ENCODE measurements around the gene LAMTOR4. TPM values are rescaled to one million over a fixed set of nuclear protein-coding genes. Genes with fewer than 3 reads are reported as not detected.

Gene LAMTOR4
- total RNA-seq, 1 donor from 2014 or later: 62.7 TPM

DNA sequence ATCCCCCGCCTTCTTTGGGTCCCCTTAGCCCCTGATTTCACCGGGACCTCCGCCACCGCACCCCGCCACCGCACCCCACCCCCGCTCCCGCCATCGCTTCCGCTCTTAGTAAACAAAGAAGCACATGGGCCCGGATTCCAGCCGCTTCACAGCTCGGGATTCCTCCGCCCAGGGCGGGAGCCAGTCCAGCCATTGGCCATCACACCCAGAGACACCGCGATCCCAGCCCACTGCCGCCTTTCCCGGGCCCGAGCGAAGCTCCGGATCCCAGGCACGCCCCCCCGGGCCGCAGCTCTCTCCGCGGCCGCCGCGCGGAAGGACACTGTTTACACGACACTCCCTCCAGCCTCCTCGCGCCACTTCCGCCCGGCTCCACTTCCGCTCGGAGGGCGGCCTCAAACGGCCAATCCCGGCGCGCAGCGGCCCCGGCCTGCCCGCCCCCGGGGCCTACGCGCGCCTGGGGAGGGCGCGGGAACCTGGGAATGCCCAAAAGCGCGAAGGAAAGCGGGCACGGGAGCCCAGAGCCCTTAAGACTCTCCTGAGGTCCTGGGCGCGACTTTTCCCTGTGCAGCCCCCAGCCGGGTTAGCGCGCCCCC is 48.2 kb upstream of the LAMTOR4 start:
- Mint-ChIP-seq H3K27ac (ENCODE audit: unreplicated experiment) (peak overlapping the region; percentile 91), H3K4me1 (ENCODE audit: low read depth, unreplicated experiment) (peaks cover 22% of the 10 kb centered on the region), H3K36me3 (ENCODE audit: low read depth, unreplicated experiment) (peaks cover 24% of the 10 kb centered on the region), H3K27me3 (ENCODE audit: low read depth, unreplicated experiment) (no peaks in the 10 kb centered on the region), H3K9me3 (ENCODE audit: unreplicated experiment) (no peaks in the 10 kb centered on the region), H3K4me3 (ENCODE audit: unreplicated experiment) (peak overlapping the region; percentile 93)
- no peak overlapping the region for H2AFZ ChIP-seq (ENCODE audit: low read depth, low read length)
- peaks cover 35% of the 10 kb centered on the region for H3K36me3 ChIP-seq (ENCODE audit: insufficient read depth, low read length)
- FAIRE-seq: no peak
- H3K27me3 ChIP-seq (ENCODE audit: insufficient read depth, low read length): no peaks in the 10 kb centered on the region
- H3K4me1 ChIP-seq (ENCODE audit: insufficient read depth, low read length): peaks cover 24% of the 10 kb centered on the region
- peak; percentile 97 for DNase-seq (ENCODE audit: low read depth)
- peak overlapping the region; percentile 69 for H3K4me3 ChIP-seq (ENCODE audit: insufficient read depth, low read depth, low read length)
- H3K9ac ChIP-seq (ENCODE audit: low read length): peak overlapping the region; percentile 91
- peaks cover 30% of the 10 kb centered on the region for H4K20me1 ChIP-seq (ENCODE audit: insufficient read depth, low read length)
- TF ChIP-seq, protein P1, sequence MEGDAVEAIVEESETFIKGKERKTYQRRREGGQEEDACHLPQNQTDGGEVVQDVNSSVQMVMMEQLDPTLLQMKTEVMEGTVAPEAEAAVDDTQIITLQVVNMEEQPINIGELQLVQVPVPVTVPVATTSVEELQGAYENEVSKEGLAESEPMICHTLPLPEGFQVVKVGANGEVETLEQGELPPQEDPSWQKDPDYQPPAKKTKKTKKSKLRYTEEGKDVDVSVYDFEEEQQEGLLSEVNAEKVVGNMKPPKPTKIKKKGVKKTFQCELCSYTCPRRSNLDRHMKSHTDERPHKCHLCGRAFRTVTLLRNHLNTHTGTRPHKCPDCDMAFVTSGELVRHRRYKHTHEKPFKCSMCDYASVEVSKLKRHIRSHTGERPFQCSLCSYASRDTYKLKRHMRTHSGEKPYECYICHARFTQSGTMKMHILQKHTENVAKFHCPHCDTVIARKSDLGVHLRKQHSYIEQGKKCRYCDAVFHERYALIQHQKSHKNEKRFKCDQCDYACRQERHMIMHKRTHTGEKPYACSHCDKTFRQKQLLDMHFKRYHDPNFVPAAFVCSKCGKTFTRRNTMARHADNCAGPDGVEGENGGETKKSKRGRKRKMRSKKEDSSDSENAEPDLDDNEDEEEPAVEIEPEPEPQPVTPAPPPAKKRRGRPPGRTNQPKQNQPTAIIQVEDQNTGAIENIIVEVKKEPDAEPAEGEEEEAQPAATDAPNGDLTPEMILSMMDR (IDR thresholded peaks at IDR 0.05; ENCODE audit: insufficient read depth, low read depth, low read length): no peak
- no peak for TF ChIP-seq EZH2 (IDR thresholded peaks at IDR 0.05; ENCODE audit: insufficient read depth, low read length)
- H3K27ac ChIP-seq (ENCODE audit: low read depth, low read length): peak overlapping the region; percentile 84
- H3K9me3 ChIP-seq (ENCODE audit: insufficient read depth, low read depth, low read length): no peaks in the 10 kb centered on the region
- peaks cover 57% of the 10 kb centered on the region for H3K79me2 ChIP-seq (ENCODE audit: insufficient read depth, low read length)
- H3K4me2 ChIP-seq (ENCODE audit: low read length): peak overlapping the region; percentile 93

DNA sequence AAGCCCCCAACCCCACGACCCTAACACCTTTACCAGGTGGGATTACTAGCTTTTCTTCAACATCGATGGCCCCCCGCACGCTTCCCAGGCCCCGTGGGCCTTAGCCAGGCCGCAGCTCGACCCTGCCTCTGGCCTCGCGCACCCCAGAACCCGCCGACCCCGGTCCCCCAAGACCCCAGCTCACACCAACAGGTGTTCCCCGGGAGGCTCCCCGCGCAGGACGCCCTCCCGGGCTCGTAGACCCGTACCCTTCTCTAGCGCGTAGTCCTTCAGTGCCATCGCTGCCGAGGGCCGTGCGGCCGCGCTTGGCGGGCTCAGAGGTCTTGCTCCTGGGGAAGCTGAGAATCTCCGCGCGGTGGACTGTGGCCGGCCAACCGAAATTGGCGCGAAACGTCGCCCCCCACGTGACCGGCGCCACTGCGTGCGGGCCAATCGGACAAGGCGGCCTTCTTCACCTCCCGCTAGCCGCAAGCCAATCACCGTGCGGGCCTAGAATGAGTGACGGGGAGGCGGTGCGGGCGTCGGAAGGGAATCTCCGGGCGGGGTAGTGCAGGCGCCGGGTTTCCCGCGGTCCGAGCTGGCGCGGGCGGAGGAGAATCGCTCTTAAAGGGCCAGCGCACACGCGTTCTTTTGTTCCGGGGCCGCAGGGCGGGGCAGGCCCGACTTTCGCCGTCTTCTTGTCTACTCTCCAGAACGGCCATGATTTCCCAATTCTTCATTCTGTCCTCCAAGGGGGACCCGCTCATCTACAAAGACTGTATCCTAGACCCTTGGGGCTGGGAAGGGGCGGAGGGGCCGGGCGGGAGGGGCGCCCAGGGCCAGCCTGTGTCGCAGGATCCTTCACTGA is 47.5 kb upstream of the LAMTOR4 start, which contains the start of the genes AP4M1 and MCM7:
Gene AP4M1, plus strand, starts transcription at position 628 of the 847 bp plus-strand sequence. Its CDS starts 72 bp downstream, at position 700.
Gene MCM7, minus strand, starts transcription at position 382 of the 847 bp plus-strand sequence. Its CDS starts 103 bp downstream, at position 279.
- Histone ChIP-seq H3K79me2 (ENCODE audit: insufficient read depth, low read length) (peaks cover 50% of the 10 kb centered on the region), H3K27me3 (ENCODE audit: insufficient read depth, low read length) (no peaks in the 10 kb centered on the region), H2AFZ (ENCODE audit: low read depth, low read length) (no peak within 1 kb of the TSS), H3K4me1 (ENCODE audit: insufficient read depth, low read length) (peaks cover 24% of the 10 kb centered on the region), H3K4me2 (ENCODE audit: low read length) (peak within 1 kb of the TSS; percentile 93), H4K20me1 (ENCODE audit: insufficient read depth, low read length) (peaks cover 23% of the 10 kb centered on the region), H3K27ac (ENCODE audit: low read depth, low read length) (peak within 1 kb of the TSS; percentile 84), H3K9me3 (ENCODE audit: insufficient read depth, low read depth, low read length) (no peaks in the 10 kb centered on the region), H3K4me3 (ENCODE audit: insufficient read depth, low read depth, low read length) (peak within 1 kb of the TSS; percentile 69), H3K36me3 (ENCODE audit: insufficient read depth, low read length) (peaks cover 32% of the 10 kb centered on the region), H3K9ac (ENCODE audit: low read length) (peak within 1 kb of the TSS; percentile 91)
- TF ChIP-seq, protein P1 (IDR thresholded peaks at IDR 0.05; ENCODE audit: insufficient read depth, low read depth, low read length): no peak
- no peak for TF ChIP-seq EZH2 (IDR thresholded peaks at IDR 0.05; ENCODE audit: insufficient read depth, low read length)
- Mint-ChIP-seq H3K4me1 (ENCODE audit: low read depth, unreplicated experiment) (peaks cover 22% of the 10 kb centered on the region), H3K4me3 (ENCODE audit: unreplicated experiment) (peak within 1 kb of the TSS; percentile 93), H3K27me3 (ENCODE audit: low read depth, unreplicated experiment) (no peaks in the 10 kb centered on the region), H3K36me3 (ENCODE audit: low read depth, unreplicated experiment) (peaks cover 17% of the 10 kb centered on the region), H3K27ac (ENCODE audit: unreplicated experiment) (peak within 1 kb of the TSS; percentile 91), H3K9me3 (ENCODE audit: unreplicated experiment) (no peaks in the 10 kb centered on the region)
- no peak for FAIRE-seq
- DNase-seq (ENCODE audit: low read depth): peak; percentile 98
